IPS-18a (cell line): ENCODE results near the gene MARCHF3.
"Not testable (repeated sequence)": the region's sequence is repeated elsewhere in the genome, so short reads cannot be mapped to it uniquely, and the experiment has no call there.

Experiments used
- H3K27ac ChIP-seq: one replicate; pipeline ENCODE4 v1.5.1; 2013; ENCODE audit warnings: low read length
- H3K27me3 ChIP-seq: one replicate; pipeline ENCODE4 v1.6.1; 2013; ENCODE audit warnings: mild to moderate bottlenecking, low read length; ENCODE audit not compliant: control insufficient read depth, insufficient read depth
- H3K36me3 ChIP-seq: one replicate; pipeline ENCODE4 v1.6.1; 2013; ENCODE audit warnings: low read depth, low read length; ENCODE audit not compliant: control insufficient read depth
- H3K4me1 ChIP-seq: one replicate; pipeline ENCODE4 v1.6.1; 2013; ENCODE audit warnings: low read depth, low read length; ENCODE audit not compliant: control insufficient read depth
- H3K4me3 ChIP-seq: one replicate; pipeline ENCODE4 v1.5.1; 2013; ENCODE audit warnings: low read length
- H3K9ac ChIP-seq: one replicate; pipeline ENCODE4 v1.6.1; 2013; ENCODE audit warnings: mild to moderate bottlenecking, low read length, moderate library complexity
- H3K9me3 ChIP-seq: one replicate; pipeline ENCODE4 v1.6.1; 2013; ENCODE audit warnings: low read depth, low read length; ENCODE audit not compliant: control insufficient read depth

Gene MARCHF3

DNA sequence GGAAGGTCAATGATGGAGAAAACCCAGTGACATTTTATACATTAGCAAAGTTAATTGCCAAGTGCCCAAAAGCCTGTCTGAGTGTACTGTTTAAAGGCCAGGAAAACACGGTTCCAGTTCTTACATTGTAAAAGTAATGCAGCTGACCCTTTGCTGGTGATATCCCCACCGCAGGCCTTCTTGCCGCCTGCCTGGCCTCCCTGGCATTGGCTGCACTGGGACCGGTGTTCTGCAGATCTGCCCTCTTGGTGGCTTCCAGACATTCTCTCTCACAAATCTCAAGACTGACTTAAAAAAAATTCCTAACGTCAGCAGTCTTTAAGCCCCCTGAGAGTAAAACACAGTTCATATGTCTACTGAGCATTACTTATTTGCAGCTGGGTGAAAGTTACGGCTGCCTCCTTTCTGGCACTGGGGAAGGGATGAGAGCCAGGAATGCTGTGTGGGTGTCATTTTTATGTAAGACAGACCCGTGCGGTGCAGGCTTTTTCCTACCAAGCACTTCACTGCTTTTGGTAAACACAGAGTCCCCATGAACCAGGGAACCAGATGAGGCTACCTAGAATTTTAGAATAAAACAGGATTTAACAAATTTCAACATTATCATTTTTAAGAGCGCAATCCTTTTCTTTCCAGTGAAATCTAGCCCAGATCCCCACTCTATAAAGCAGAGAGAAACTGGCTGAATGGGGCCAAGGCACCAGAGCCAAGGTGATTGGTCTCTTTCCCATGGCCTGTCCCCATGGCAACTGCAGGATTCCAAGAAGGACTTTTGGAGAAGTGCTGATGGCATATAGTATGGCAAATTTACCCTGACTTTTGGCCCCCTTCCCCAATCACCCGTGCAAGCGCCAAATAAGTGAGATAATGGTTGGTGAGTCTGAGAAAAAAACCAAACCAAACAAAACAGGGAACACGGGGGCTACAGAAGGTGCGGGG lies 172.6 kb downstream of the MARCHF3 start:
- Histone ChIP-seq H3K4me3 (no peak overlapping the region), H3K27me3 (no peaks in the 10 kb centered on the region), H3K36me3 (no peaks in the 10 kb centered on the region), H3K27ac (no peak overlapping the region), H3K9ac (no peak overlapping the region), H3K4me1 (peaks cover 5% of the 10 kb centered on the region), H3K9me3 (no peaks in the 10 kb centered on the region)

DNA sequence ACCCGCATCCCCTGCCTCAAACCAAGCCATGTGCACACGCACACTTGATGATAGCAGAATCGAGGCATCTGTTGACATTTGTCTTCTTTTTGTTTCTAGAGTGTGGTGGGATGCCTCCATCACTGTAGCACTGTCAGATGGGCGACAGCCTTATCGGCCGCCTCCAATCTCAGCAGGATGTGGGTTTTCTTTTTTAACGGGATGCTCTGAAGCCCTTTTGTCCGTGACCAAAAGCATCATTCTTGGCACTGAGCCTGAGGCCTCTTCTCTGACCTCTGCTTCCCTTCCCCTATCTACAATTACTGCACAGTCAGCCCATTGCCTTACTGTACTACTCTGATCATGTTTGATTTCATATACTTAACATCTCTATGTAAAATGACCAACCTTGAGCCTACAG lies 175.1 kb downstream of the MARCHF3 start:
- Histone ChIP-seq H3K9me3 (no peaks in the 10 kb centered on the region), H3K27me3 (no peaks in the 10 kb centered on the region), H3K4me1 (peaks cover 18% of the 10 kb centered on the region), H3K4me3 (no peak overlapping the region), H3K27ac (no peak overlapping the region), H3K36me3 (no peaks in the 10 kb centered on the region), H3K9ac (no peak overlapping the region)

GRCh38 chr5:126854526-126855110 lies 175.7 kb downstream of the MARCHF3 start:
- no peaks in the 10 kb centered on the region for H3K36me3 ChIP-seq
- H3K9me3 ChIP-seq: no peaks in the 10 kb centered on the region
- no peak overlapping the region for H3K27ac ChIP-seq
- no peaks in the 10 kb centered on the region for H3K27me3 ChIP-seq
- H3K9ac ChIP-seq: no peak overlapping the region
- peaks cover 18% of the 10 kb centered on the region for H3K4me1 ChIP-seq
- no peak overlapping the region for H3K4me3 ChIP-seq

GRCh38 chr5:126853541-126854307 lies 176.6 kb downstream of the MARCHF3 start:
- H3K4me3 ChIP-seq, H3K9me3 ChIP-seq, H3K36me3 ChIP-seq, H3K27me3 ChIP-seq, H3K9ac ChIP-seq, H3K27ac ChIP-seq: not testable (repeated sequence)
- peaks cover 18% of the 10 kb centered on the region for H3K4me1 ChIP-seq

DNA sequence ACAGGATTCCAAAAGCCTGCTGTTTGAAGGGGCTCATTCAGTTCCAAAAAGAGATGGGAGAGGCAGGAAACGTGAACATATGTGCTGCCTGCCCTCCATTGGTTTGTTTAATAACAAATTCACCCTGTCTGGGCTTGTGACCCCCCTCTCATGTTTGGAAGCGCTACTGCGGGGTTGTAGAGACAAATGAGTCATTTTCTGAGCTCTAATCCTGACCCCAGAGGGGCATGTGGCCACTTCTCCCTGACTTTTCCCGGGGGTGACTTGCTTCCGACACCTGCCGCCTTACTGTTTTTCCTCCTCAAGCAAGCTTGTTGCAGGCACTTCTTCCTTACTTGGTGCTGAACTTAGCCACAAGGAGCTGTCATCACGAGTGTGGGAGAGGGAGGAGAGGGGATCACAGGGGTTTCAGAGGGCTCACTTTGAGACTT lies 177.5 kb downstream of the MARCHF3 start:
- H3K4me3 ChIP-seq: no peak overlapping the region
- H3K9ac ChIP-seq: no peak overlapping the region
- no peak overlapping the region for H3K27ac ChIP-seq
- H3K4me1 ChIP-seq: peaks cover 21% of the 10 kb centered on the region
- H3K36me3 ChIP-seq: no peaks in the 10 kb centered on the region
- H3K27me3 ChIP-seq: no peaks in the 10 kb centered on the region
- no peaks in the 10 kb centered on the region for H3K9me3 ChIP-seq

- Histone ChIP-seq H3K4me1 (peaks cover 25% of the 10 kb centered on the region), H3K27me3 (no peaks in the 10 kb centered on the region), H3K4me3 (no peak overlapping the region), H3K9ac (no peak overlapping the region), H3K36me3 (no peaks in the 10 kb centered on the region), H3K9me3 (no peaks in the 10 kb centered on the region), H3K27ac (no peak overlapping the region)
These were observed 178.2 kb downstream of the MARCHF3 start for GRCh38 chr5:126852091-126852571.

- H3K27ac ChIP-seq: no peak overlapping the region
- peaks cover 31% of the 10 kb centered on the region for H3K4me1 ChIP-seq
- no peaks in the 10 kb centered on the region for H3K27me3 ChIP-seq
- no peak overlapping the region for H3K4me3 ChIP-seq
- no peak overlapping the region for H3K9ac ChIP-seq
- no peaks in the 10 kb centered on the region for H3K36me3 ChIP-seq
- H3K9me3 ChIP-seq: no peaks in the 10 kb centered on the region
These were observed 178.8 kb downstream of the MARCHF3 start for GRCh38 chr5:126851501-126852011.

GRCh38 chr5:126849101-126849678 lies 181.2 kb downstream of the MARCHF3 start:
- H3K27ac ChIP-seq: no peak overlapping the region
- peaks cover 39% of the 10 kb centered on the region for H3K4me1 ChIP-seq
- no peak overlapping the region for H3K9ac ChIP-seq

DNA sequence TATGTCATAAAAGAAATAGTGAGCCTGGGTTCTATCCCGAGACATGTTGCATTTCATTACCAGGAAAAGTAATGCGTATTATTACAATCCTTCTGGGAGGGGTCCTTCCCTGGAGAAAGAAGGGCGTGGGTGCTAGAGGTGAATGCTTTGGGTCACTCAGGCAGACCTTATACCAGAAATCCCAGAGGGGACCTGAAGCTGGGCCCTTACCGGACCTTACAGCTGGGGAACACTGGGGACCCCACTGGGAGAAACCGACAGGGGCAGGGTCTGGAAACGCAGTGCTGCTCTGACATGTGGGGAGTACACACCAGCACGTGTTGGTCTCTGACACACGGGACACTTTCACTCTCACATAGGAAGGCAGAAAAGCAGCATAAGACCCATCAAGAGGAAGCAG lies 182.1 kb downstream of the MARCHF3 start:
- H3K27ac ChIP-seq: no peak overlapping the region
- no peaks in the 10 kb centered on the region for H3K36me3 ChIP-seq
- H3K27me3 ChIP-seq: no peaks in the 10 kb centered on the region
- no peaks in the 10 kb centered on the region for H3K9me3 ChIP-seq
- H3K4me3 ChIP-seq: no peak overlapping the region
- H3K4me1 ChIP-seq: peaks cover 39% of the 10 kb centered on the region
- no peak overlapping the region for H3K9ac ChIP-seq

More at GRCh38 chr5:126849101-126849678, 181.2 kb downstream of the MARCHF3 start:
- Histone ChIP-seq H3K9me3 (no peaks in the 10 kb centered on the region), H3K4me3 (no peak overlapping the region), H3K36me3 (no peaks in the 10 kb centered on the region), H3K27me3 (no peaks in the 10 kb centered on the region)

- Histone ChIP-seq H3K27me3 (no peaks in the 10 kb centered on the region), H3K36me3 (no peaks in the 10 kb centered on the region), H3K4me1 (peaks cover 39% of the 10 kb centered on the region), H3K9ac (no peak overlapping the region), H3K4me3 (no peak overlapping the region), H3K9me3 (no peaks in the 10 kb centered on the region), H3K27ac (no peak overlapping the region)
These were observed 182.5 kb downstream of the MARCHF3 start for GRCh38 chr5:126847826-126848251.

DNA sequence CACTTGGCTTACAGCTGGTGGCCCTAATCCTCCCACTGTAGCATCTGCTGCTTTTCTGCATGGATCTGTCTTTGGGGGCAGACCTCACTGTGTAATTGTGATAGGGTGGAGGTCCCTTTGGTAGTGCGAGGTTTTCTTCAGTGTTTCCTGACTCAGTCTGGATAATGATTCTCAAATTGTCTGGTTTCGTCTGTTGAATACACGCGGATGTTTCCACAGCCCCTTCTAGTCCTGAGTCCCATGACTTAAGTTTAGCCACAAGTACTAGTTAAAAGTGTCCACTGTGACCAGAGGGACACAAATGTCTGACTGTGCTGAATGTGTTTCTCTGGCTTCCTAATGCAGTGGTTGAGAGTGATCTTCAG lies 182.9 kb downstream of the MARCHF3 start:
- no peaks in the 10 kb centered on the region for H3K9me3 ChIP-seq
- peaks cover 37% of the 10 kb centered on the region for H3K4me1 ChIP-seq

More for the DNA sequence above, 182.9 kb downstream of the MARCHF3 start:
- Histone ChIP-seq H3K36me3 (no peaks in the 10 kb centered on the region), H3K27me3 (no peaks in the 10 kb centered on the region), H3K27ac (no peak overlapping the region), H3K9ac (no peak overlapping the region), H3K4me3 (no peak overlapping the region)
